Neural cell (in vitro differentiated cells): ENCODE measurements around the gene CARMIL1. TPM values are rescaled to one million over a fixed set of nuclear protein-coding genes. Genes with fewer than 3 reads are reported as not detected.
"Not testable (repeated sequence)": the region's sequence is repeated elsewhere in the genome, so short reads cannot be mapped to it uniquely, and the experiment has no call there.

ENCODE experiments used
- H2AFZ ChIP-seq: fragments of 200-600, 300-800 bp; sonication (generic), shearing (Covaris generic); 2 replicates; pipeline ENCODE4 v1.6.0; 2014; ENCODE audit warnings: low read depth, mild to moderate bottlenecking, antibody characterized with exemption, low read length, moderate library complexity
- H3F3A ChIP-seq: fragments of 200-600 bp; shearing (Covaris generic); 2 replicates; pipeline ENCODE4 v1.6.1; 2016; ENCODE audit warnings: mild to moderate bottlenecking, moderate library complexity, mixed read lengths, antibody characterized with exemption, low read length; ENCODE audit not compliant: insufficient read depth, poor library complexity, severe bottlenecking
- H3K27ac ChIP-seq: fragments of 200-600, 300-800 bp; sonication (generic), shearing (Covaris generic); 2 replicates; pipeline ENCODE4 v1.5.1; 2014; ENCODE audit warnings: mild to moderate bottlenecking, low read length, moderate library complexity
- H3K27me3 ChIP-seq: fragments of 300-800, 200-600 bp; sonication (generic), shearing (Covaris generic); 2 replicates; pipeline ENCODE4 v1.6.0; 2014; ENCODE audit warnings: mild to moderate bottlenecking, low read depth, low read length, moderate library complexity; ENCODE audit not compliant: insufficient read depth
- H3K36me3 ChIP-seq: fragments of 300-800, 200-600 bp; sonication (generic), shearing (Covaris generic); 2 replicates; pipeline ENCODE4 v1.5.1; 2014; ENCODE audit warnings: mild to moderate bottlenecking, antibody characterized with exemption, low read length, moderate library complexity; ENCODE audit not compliant: insufficient read depth
- H3K4me2 ChIP-seq: fragments of 300-800, 200-600 bp; sonication (generic), shearing (Covaris generic); 2 replicates; pipeline ENCODE4 v1.6.0; 2014; ENCODE audit warnings: mild to moderate bottlenecking, low read length
- H3K4me3 ChIP-seq: fragments of 300-800, 200-600 bp; sonication (generic), shearing (Covaris generic); 2 replicates; pipeline ENCODE4 v1.5.1; 2014; ENCODE audit warnings: mild to moderate bottlenecking, low read length, moderate library complexity
- H3K79me2 ChIP-seq: fragments of 200-600 bp; shearing (Covaris generic); replicated peaks from 2 replicates; pipeline ENCODE4 v1.6.0; 2014; ENCODE audit warnings: mild to moderate bottlenecking, low read length, moderate library complexity; ENCODE audit not compliant: insufficient read depth
- H3K9ac ChIP-seq: fragments of 300-800, 200-600 bp; sonication (generic), shearing (Covaris generic); 2 replicates; pipeline ENCODE4 v1.6.1; 2016; ENCODE audit warnings: mild to moderate bottlenecking, low read length, mixed read lengths
- H3K9me2 ChIP-seq: fragments of 200-600 bp; shearing (Covaris generic); 2 replicates; pipeline ENCODE4 v1.6.1; 2016; ENCODE audit warnings: mild to moderate bottlenecking, low read length, mixed read lengths; ENCODE audit not compliant: insufficient read depth
- H3K9me3 ChIP-seq: fragments of 200-600, 300-800 bp; sonication (generic), shearing (Covaris generic); 2 replicates; pipeline ENCODE4 v1.6.1; 2016; ENCODE audit warnings: mild to moderate bottlenecking, mixed run types, low read length, moderate library complexity, mixed read lengths
- H4K20me1 ChIP-seq: fragments of 200-600 bp; shearing (Covaris generic); 2 replicates; pipeline ENCODE4 v1.6.1; 2016; ENCODE audit warnings: mild to moderate bottlenecking, mixed run types; ENCODE audit not compliant: insufficient read depth
- EP300 ChIP-seq: fragments of 450-650 bp; conservative IDR thresholded peaks from 2 replicates; pipeline ENCODE4 v1.6.1; 2014; ENCODE audit warnings: antibody characterized with exemption, mild to moderate bottlenecking, moderate library complexity; ENCODE audit not compliant: poor library complexity, severe bottlenecking
- EZH2 ChIP-seq: fragments of 200-600, 300-800 bp; shearing (Covaris generic), sonication (generic); IDR thresholded peaks from 2 replicates; pipeline ENCODE4 v1.6.1; 2014; ENCODE audit warnings: antibody characterized with exemption, low read length, borderline replicate concordance, mild to moderate bottlenecking; ENCODE audit not compliant: insufficient read depth, poor library complexity, severe bottlenecking
- MXI1 ChIP-seq: fragments of 450-650 bp; conservative IDR thresholded peaks from 2 replicates; pipeline ENCODE4 v1.6.1; 2014; ENCODE audit warnings: antibody characterized with exemption, mild to moderate bottlenecking; ENCODE audit not compliant: poor library complexity, severe bottlenecking
- POLR2AphosphoS5 ChIP-seq: IDR thresholded peaks from 2 replicates; pipeline ENCODE4 v1.6.1; 2012
- RAD21 ChIP-seq: fragments of 450-650 bp; conservative IDR thresholded peaks from 2 replicates; pipeline ENCODE4 v1.6.1; 2014; ENCODE audit warnings: antibody characterized with exemption, mild to moderate bottlenecking, moderate library complexity
- SMC3 ChIP-seq: fragments of 450-650 bp; conservative IDR thresholded peaks from 2 replicates; pipeline ENCODE4 v1.6.1; 2014; ENCODE audit warnings: antibody characterized with exemption, mild to moderate bottlenecking, moderate library complexity; ENCODE audit not compliant: poor library complexity
- TAF1 ChIP-seq: IDR thresholded peaks from 2 replicates; pipeline ENCODE4 v1.6.1; 2012; ENCODE audit warnings: low read depth
- polyA plus RNA-seq: library from polyadenylated mRNA; depleted of rRNA; stranded (reverse); fragments of >200 nt; gene quantifications from 2 replicates; pipeline ENCODE4 v1.2.3, GENCODE V29; 2014
- TF ChIP-seq, protein P1 (sequence below): IDR thresholded peaks from 2 replicates; pipeline ENCODE4 v1.6.1; 2012; ENCODE audit warnings: borderline replicate concordance
- TF ChIP-seq, protein P2 (sequence below): fragments of 450-650 bp; IDR thresholded peaks from 2 replicates; pipeline ENCODE4 v1.5.1; 2014; ENCODE audit warnings: antibody characterized with exemption, mild to moderate bottlenecking, moderate library complexity; ENCODE audit not compliant: poor library complexity, severe bottlenecking

CARMIL1 gene
- polyA plus RNA-seq, 1 donor from 2014 or later: 5.3 TPM

DNA sequence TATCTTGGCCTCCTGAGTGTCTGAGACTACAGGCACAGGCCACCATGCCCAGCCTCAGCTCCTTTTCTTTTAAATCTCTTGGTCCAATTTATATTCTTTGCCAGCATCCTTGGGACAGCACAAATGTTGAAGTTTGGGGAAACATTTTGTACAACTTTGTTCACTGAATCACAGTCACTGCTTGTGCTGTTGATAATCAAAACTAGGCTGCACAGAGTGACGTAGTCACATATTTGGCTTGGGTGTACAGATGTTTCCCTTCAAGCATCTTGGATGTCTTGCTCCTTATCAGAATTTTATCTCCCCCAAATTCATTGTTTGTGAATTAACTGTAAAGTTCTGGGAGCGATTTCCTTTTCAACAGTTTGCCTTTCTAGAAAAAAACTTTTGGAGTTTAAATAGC, 17.9 kb downstream of the CARMIL1 start:
- H3F3A ChIP-seq: no peaks in the 10 kb centered on the region
- H3K79me2 ChIP-seq: no peaks in the 10 kb centered on the region
- no peaks in the 10 kb centered on the region for H3K27me3 ChIP-seq
- no peak for TF ChIP-seq RAD21
- TF ChIP-seq, protein P1, sequence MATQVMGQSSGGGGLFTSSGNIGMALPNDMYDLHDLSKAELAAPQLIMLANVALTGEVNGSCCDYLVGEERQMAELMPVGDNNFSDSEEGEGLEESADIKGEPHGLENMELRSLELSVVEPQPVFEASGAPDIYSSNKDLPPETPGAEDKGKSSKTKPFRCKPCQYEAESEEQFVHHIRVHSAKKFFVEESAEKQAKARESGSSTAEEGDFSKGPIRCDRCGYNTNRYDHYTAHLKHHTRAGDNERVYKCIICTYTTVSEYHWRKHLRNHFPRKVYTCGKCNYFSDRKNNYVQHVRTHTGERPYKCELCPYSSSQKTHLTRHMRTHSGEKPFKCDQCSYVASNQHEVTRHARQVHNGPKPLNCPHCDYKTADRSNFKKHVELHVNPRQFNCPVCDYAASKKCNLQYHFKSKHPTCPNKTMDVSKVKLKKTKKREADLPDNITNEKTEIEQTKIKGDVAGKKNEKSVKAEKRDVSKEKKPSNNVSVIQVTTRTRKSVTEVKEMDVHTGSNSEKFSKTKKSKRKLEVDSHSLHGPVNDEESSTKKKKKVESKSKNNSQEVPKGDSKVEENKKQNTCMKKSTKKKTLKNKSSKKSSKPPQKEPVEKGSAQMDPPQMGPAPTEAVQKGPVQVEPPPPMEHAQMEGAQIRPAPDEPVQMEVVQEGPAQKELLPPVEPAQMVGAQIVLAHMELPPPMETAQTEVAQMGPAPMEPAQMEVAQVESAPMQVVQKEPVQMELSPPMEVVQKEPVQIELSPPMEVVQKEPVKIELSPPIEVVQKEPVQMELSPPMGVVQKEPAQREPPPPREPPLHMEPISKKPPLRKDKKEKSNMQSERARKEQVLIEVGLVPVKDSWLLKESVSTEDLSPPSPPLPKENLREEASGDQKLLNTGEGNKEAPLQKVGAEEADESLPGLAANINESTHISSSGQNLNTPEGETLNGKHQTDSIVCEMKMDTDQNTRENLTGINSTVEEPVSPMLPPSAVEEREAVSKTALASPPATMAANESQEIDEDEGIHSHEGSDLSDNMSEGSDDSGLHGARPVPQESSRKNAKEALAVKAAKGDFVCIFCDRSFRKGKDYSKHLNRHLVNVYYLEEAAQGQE: no peak
- TF ChIP-seq EZH2: no peak
- no peak for TF ChIP-seq EP300
- TF ChIP-seq TAF1: no peak
- TF ChIP-seq POLR2AphosphoS5: no peak
- no peak for TF ChIP-seq SMC3
- TF ChIP-seq, protein P2, sequence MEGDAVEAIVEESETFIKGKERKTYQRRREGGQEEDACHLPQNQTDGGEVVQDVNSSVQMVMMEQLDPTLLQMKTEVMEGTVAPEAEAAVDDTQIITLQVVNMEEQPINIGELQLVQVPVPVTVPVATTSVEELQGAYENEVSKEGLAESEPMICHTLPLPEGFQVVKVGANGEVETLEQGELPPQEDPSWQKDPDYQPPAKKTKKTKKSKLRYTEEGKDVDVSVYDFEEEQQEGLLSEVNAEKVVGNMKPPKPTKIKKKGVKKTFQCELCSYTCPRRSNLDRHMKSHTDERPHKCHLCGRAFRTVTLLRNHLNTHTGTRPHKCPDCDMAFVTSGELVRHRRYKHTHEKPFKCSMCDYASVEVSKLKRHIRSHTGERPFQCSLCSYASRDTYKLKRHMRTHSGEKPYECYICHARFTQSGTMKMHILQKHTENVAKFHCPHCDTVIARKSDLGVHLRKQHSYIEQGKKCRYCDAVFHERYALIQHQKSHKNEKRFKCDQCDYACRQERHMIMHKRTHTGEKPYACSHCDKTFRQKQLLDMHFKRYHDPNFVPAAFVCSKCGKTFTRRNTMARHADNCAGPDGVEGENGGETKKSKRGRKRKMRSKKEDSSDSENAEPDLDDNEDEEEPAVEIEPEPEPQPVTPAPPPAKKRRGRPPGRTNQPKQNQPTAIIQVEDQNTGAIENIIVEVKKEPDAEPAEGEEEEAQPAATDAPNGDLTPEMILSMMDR: no peak
- no peak for TF ChIP-seq MXI1
- H3K27ac ChIP-seq: no peak overlapping the region
- H3K4me3 ChIP-seq: no peak overlapping the region
- H3K9me2 ChIP-seq: no peaks in the 10 kb centered on the region
- no peaks in the 10 kb centered on the region for H3K36me3 ChIP-seq
- H3K9ac ChIP-seq: no peak overlapping the region
- no peaks in the 10 kb centered on the region for H4K20me1 ChIP-seq
- H3K9me3 ChIP-seq: no peaks in the 10 kb centered on the region
- H2AFZ ChIP-seq: no peak overlapping the region
- no peak overlapping the region for H3K4me2 ChIP-seq

DNA sequence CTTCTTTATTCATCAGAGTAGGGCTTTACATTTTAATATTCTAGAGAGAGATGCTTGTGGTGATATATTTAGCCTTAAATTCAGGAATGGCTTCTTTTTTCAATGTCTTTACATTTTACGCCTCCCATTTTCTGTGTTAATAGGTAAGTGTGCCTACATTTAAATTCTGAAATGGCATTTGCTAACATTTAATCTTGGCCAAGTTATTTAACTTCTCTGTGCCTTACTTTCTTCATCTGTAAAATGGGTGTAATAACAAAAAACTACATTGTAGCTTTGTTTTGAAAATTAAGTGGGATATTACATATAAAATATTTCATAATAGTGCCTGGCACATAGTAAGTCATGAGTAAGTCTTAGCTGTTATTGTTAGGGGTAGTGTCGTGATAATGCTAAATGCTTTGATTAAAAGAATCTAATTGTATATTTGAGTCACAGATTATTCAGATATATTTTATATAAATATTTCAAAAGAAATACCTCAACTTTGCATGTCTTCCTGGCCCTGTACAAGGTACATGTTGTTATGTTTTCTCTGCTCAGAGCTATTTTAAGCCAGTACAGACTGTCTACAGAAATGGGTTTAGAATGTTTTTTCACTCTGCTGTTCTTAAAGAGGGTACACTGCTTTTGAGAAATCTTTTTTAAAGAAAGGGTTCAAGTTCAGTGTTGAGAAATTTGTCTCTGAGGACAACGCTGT, 18.8 kb downstream of the CARMIL1 start:
- H3K4me2 ChIP-seq: no peak overlapping the region
- H3K9me2 ChIP-seq: no peaks in the 10 kb centered on the region
- H3F3A ChIP-seq: peaks cover 4% of the 10 kb centered on the region
- H3K9me3 ChIP-seq: no peaks in the 10 kb centered on the region
- no peaks in the 10 kb centered on the region for H3K36me3 ChIP-seq
- H3K4me3 ChIP-seq: no peak overlapping the region
- H3K79me2 ChIP-seq: no peaks in the 10 kb centered on the region
- no peaks in the 10 kb centered on the region for H3K27me3 ChIP-seq
- no peak overlapping the region for H3K9ac ChIP-seq
- H4K20me1 ChIP-seq: no peaks in the 10 kb centered on the region
- TF ChIP-seq EP300 (no peak), SMC3 (no peak), TAF1 (no peak), RAD21 (no peak), MXI1 (no peak), EZH2 (no peak), POLR2AphosphoS5 (no peak)
- TF ChIP-seq, protein P1: no peak
- TF ChIP-seq, protein P2: no peak
- H3K27ac ChIP-seq: no peak overlapping the region
- H2AFZ ChIP-seq: no peak overlapping the region

DNA sequence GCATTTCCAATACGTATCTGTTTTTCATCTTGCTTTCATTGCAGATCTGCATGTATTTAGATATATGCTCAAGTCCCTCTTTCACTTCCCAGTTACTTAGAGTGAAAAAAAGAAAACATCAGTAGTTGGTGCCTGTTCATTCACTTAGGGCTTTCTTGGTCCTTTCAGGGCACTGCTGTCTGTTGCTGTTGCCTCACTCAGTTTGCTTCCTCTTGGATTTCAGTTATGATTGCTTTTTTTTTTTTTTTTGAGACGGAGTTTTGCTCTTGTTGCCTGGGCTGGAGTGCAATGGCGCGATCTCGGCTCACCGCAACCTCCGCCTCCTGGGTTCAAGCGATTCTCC, 19.3 kb downstream of the CARMIL1 start:
- not testable (repeated sequence) for H4K20me1 ChIP-seq, H2AFZ ChIP-seq, H3K9me2 ChIP-seq, H3F3A ChIP-seq, H3K4me2 ChIP-seq, H3K79me2 ChIP-seq, H3K4me3 ChIP-seq, H3K9me3 ChIP-seq, H3K27me3 ChIP-seq, H3K9ac ChIP-seq, H3K36me3 ChIP-seq, H3K27ac ChIP-seq
